ENCODE data around the gene MYOD1. TPM values are rescaled to one million over a fixed set of nuclear protein-coding genes. Genes with fewer than 3 reads are reported as not detected.

Gene MYOD1
- total RNA-seq, 1 experiment from 2014 or later = not detected

GRCh38 chr11:17682848-17683247 is 36.5 kb upstream of the MYOD1 start:
- no peaks in the 10 kb centered on the region for H3K4me1 ChIP-seq (ENCODE audit: insufficient read depth, low read length, poor library complexity, severe bottlenecking)
- H3K27ac ChIP-seq (ENCODE audit: low read depth, low read length, poor library complexity, severe bottlenecking) = no peak overlapping the region
- no peak for DNase-seq (ENCODE audit: low spot score)
- no peaks in the 10 kb centered on the region for H3K36me3 ChIP-seq (ENCODE audit: insufficient read depth, low read length, poor library complexity, severe bottlenecking)
- peaks cover 73% of the 10 kb centered on the region for H3K27me3 ChIP-seq (replicated peaks; ENCODE audit: insufficient read depth, low read depth, low read length, poor library complexity)
- ChIA-PET POLR2A (ENCODE audit: low non-redundant PET) (no interaction called here), CTCF (no interaction called here)
- TF ChIP-seq EZH2 (IDR thresholded peaks at IDR 0.05; ENCODE audit: borderline replicate concordance, low read depth, low read length, poor library complexity, severe bottlenecking) (no peak), CTCF (conservative IDR thresholded peaks at IDR 0.05; ENCODE audit: low read depth, low read length) (no peak)
- intact Hi-C loops (cut with micrococcal nuclease; ENCODE audit: unreplicated experiment) = no loop called here
- no peak overlapping the region for H3K4me3 ChIP-seq (ENCODE audit: low read depth, low read length, poor library complexity, severe bottlenecking)
- no TSS peak for BruUV-seq (replicated peaks)
- H3K9me3 ChIP-seq (ENCODE audit: low read depth, low read length, poor library complexity, severe bottlenecking) = no peaks in the 10 kb centered on the region

GRCh38 chr11:17683377-17684161 is 35.8 kb upstream of the MYOD1 start:
- Histone ChIP-seq H3K27ac (ENCODE audit: low read depth, low read length, poor library complexity, severe bottlenecking) (no peak overlapping the region), H3K4me1 (ENCODE audit: insufficient read depth, low read length, poor library complexity, severe bottlenecking) (no peaks in the 10 kb centered on the region), H3K27me3 (replicated peaks; ENCODE audit: insufficient read depth, low read depth, low read length, poor library complexity) (peaks cover 71% of the 10 kb centered on the region), H3K36me3 (ENCODE audit: insufficient read depth, low read length, poor library complexity, severe bottlenecking) (no peaks in the 10 kb centered on the region), H3K4me3 (ENCODE audit: low read depth, low read length, poor library complexity, severe bottlenecking) (no peak overlapping the region), H3K9me3 (ENCODE audit: low read depth, low read length, poor library complexity, severe bottlenecking) (no peaks in the 10 kb centered on the region)
- POLR2A ChIA-PET (ENCODE audit: low non-redundant PET) = no interaction called here
- CTCF ChIA-PET = no interaction called here
- DNase-seq (ENCODE audit: low spot score) = no peak
- TF ChIP-seq EZH2 (IDR thresholded peaks at IDR 0.05; ENCODE audit: borderline replicate concordance, low read depth, low read length, poor library complexity, severe bottlenecking) (no peak), CTCF (conservative IDR thresholded peaks at IDR 0.05; ENCODE audit: low read depth, low read length) (no peak)
- intact Hi-C loops (cut with micrococcal nuclease; ENCODE audit: unreplicated experiment) = no loop called here
- BruUV-seq (replicated peaks) = no TSS peak

- intact Hi-C loops (cut with micrococcal nuclease; ENCODE audit: unreplicated experiment) = no loop called here
- Histone ChIP-seq H3K4me1 (ENCODE audit: insufficient read depth, low read length, poor library complexity, severe bottlenecking) (no peaks in the 10 kb centered on the region), H3K27ac (ENCODE audit: low read depth, low read length, poor library complexity, severe bottlenecking) (no peak overlapping the region), H3K27me3 (replicated peaks; ENCODE audit: insufficient read depth, low read depth, low read length, poor library complexity) (peaks cover 70% of the 10 kb centered on the region), H3K9me3 (ENCODE audit: low read depth, low read length, poor library complexity, severe bottlenecking) (no peaks in the 10 kb centered on the region), H3K4me3 (ENCODE audit: low read depth, low read length, poor library complexity, severe bottlenecking) (no peak overlapping the region), H3K36me3 (ENCODE audit: insufficient read depth, low read length, poor library complexity, severe bottlenecking) (no peaks in the 10 kb centered on the region)
- DNase-seq (ENCODE audit: low spot score) = no peak
- CTCF ChIA-PET = no interaction called here
- POLR2A ChIA-PET (ENCODE audit: low non-redundant PET) = no interaction called here
- BruUV-seq (replicated peaks) = no TSS peak
- TF ChIP-seq CTCF (conservative IDR thresholded peaks at IDR 0.05; ENCODE audit: low read depth, low read length) = no peak
- no peak for TF ChIP-seq EZH2 (IDR thresholded peaks at IDR 0.05; ENCODE audit: borderline replicate concordance, low read depth, low read length, poor library complexity, severe bottlenecking)
Observed at GRCh38 chr11:17684550-17684949, 34.8 kb upstream of the MYOD1 start.
